Lung (tissue), 12 donors: ENCODE results near the gene COL25A1. TPM values are rescaled to one million over a fixed set of nuclear protein-coding genes. Genes with fewer than 3 reads are reported as not detected.

ENCODE experiments used
- ATAC-seq: fragments of 200-7000 bp; cut with Tn5 transposase; one replicate; pipeline ENCODE4 v1.9.1; 2020; ENCODE audit warnings: moderate number of reproducible peaks; ENCODE audit not compliant: insufficient read depth, low FRiP score
- DNase-seq, 3 donors: peaks; one replicate each; pipeline ENCODE4 v3.0.0-alpha.2; 2013 to 2017
- H3K27ac ChIP-seq, 2 donors: one replicate each; pipeline ENCODE4 v1.5.1; 2013; ENCODE audit warnings: mild to moderate bottlenecking in 2 of 2, moderate library complexity in 2 of 2, control low read depth in 1 of 2, inconsistent platforms in 1 of 2, low read depth in 1 of 2, low read length in 1 of 2
- H3K27me3 ChIP-seq, 3 donors: one replicate each; pipeline ENCODE4 v1.5.1; 2013; ENCODE audit warnings: low read length in 2 of 3; ENCODE audit not compliant: control insufficient read depth in 3 of 3, insufficient read depth in 3 of 3
- H3K36me3 ChIP-seq, 4 donors: one replicate each; pipeline ENCODE4 v1.5.1; 2013; ENCODE audit warnings: low read length in 4 of 4, mild to moderate bottlenecking in 1 of 4, moderate library complexity in 1 of 4; ENCODE audit not compliant: control insufficient read depth in 4 of 4, insufficient read depth in 4 of 4
- H3K4me1 ChIP-seq, 5 donors: one replicate each; pipeline ENCODE4 v1.5.1; 2013; ENCODE audit warnings: low read length in 5 of 5, mild to moderate bottlenecking in 2 of 5, moderate library complexity in 1 of 5; ENCODE audit not compliant: control insufficient read depth in 5 of 5, insufficient read depth in 5 of 5
- H3K4me3 ChIP-seq: one replicate; pipeline ENCODE4 v1.5.1; 2013; ENCODE audit warnings: mild to moderate bottlenecking, control low read depth, moderate library complexity
- H3K9ac ChIP-seq, 2 donors: one replicate each; pipeline ENCODE4 v1.5.1; 2013; ENCODE audit warnings: low read length in 2 of 2, control low read depth in 1 of 2; ENCODE audit not compliant: insufficient read depth in 1 of 2
- H3K9me3 ChIP-seq, 4 donors: one replicate each; pipeline ENCODE4 v1.5.1; 2013; ENCODE audit warnings: low read length in 3 of 4, mild to moderate bottlenecking in 1 of 4, moderate library complexity in 1 of 4; ENCODE audit not compliant: control insufficient read depth in 4 of 4, insufficient read depth in 3 of 4
- CTCF ChIP-seq: IDR thresholded peaks from 2 replicates; pipeline ENCODE4 v1.5.1; 2012; ENCODE audit warnings: mild to moderate bottlenecking; ENCODE audit errors: control extremely low read depth, extremely low read depth
- WGBS, 2 donors: extraction: QIAGEN DNeasy Blood & Tissue Kit; methylation state at CpG; one replicate each; pipeline ENCODE4 v1.1.7; 2013; 5-methylcytosine and 5-hydroxymethylcytosine counted together
- polyA plus RNA-seq, 2 donors: library from polyadenylated mRNA; stranded (reverse); fragments of 200-250 nt; gene quantifications; one replicate each; pipeline ENCODE4 v1.2.1, GENCODE V29; 2013
- total RNA-seq, 2 donors: library from RNA; depleted of rRNA in 1 of 2; stranded (reverse); fragments of >200 nt in 1 of 2; gene quantifications; one replicate each; pipeline ENCODE4 v1.2.1, GENCODE V29; 2014 to 2021
- donor health status: control.
- donor health status: control.
- donor health status: Bipolar disorder and iron deficiency.
- donor health status: healthy.
- donor health status: DM: yes; HTN: yes; CAD: no.

Gene COL25A1
- total and polyA plus RNA-seq, 4 donors = 0.06 to 3.5 (median 1.8) TPM

- peaks cover 0 to 3% (median 0%) of the 10 kb centered on the region in 4 donors for H3K9me3 ChIP-seq
- ATAC-seq (no peak), DNase-seq (no peak)
- no peak overlapping the region for H3K27ac ChIP-seq
- 69 to 74% methylated on average over 3 of the region's 3 CpGs for WGBS, 2 donors
- no peak overlapping the region for H3K9ac ChIP-seq
- peaks cover 0 to 11% (median 0%) of the 10 kb centered on the region in 5 donors for H3K4me1 ChIP-seq
- no peaks in the 10 kb centered on the region for H3K27me3 ChIP-seq
- no peaks in the 10 kb centered on the region for H3K36me3 ChIP-seq
- no peak overlapping the region for H3K4me3 ChIP-seq
- TF ChIP-seq CTCF = no peak
Observed at GRCh38 chr4:109043286-109043685, 259.2 kb downstream of the COL25A1 start.

- no peak overlapping the region for H3K27ac ChIP-seq
- H3K4me1 ChIP-seq = peaks cover 0 to 8% (median 0%) of the 10 kb centered on the region in 5 donors
- H3K4me3 ChIP-seq = no peak overlapping the region
- no peak for ATAC-seq
- no peak overlapping the region for H3K9ac ChIP-seq
- 70 to 84% methylated on average over 3 of the region's 3 CpGs for WGBS, 2 donors
- TF ChIP-seq CTCF = no peak
- no peaks in the 10 kb centered on the region for H3K36me3 ChIP-seq
- H3K27me3 ChIP-seq = no peaks in the 10 kb centered on the region
- DNase-seq = no peak
- H3K9me3 ChIP-seq = peaks cover 0 to 3% (median 0%) of the 10 kb centered on the region in 4 donors
Observed at GRCh38 chr4:109041463-109042360, 260.7 kb downstream of the COL25A1 start.

GRCh38 chr4:109040441-109040840 is 262.0 kb downstream of the COL25A1 start:
- Histone ChIP-seq H3K4me1 (no peaks in the 10 kb centered on the region), H3K27me3 (no peaks in the 10 kb centered on the region), H3K27ac (no peak overlapping the region), H3K36me3 (no peaks in the 10 kb centered on the region), H3K4me3 (no peak overlapping the region), H3K9me3 (peaks cover 0 to 3% (median 0%) of the 10 kb centered on the region in 4 donors), H3K9ac (no peak overlapping the region)
- DNase-seq = no peak
- no peak for TF ChIP-seq CTCF
- WGBS, 2 donors = 72 to 74% methylated on average over 5 of the region's 5 CpGs
- no peak for ATAC-seq
